Measurements from ENCODE around the gene G6PD. TPM values are rescaled to one million over a fixed set of nuclear protein-coding genes. Genes with fewer than 3 reads are reported as not detected.

G6PD gene
- total RNA-seq, 1 experiment from 2014 or later: 68.7 TPM

DNA sequence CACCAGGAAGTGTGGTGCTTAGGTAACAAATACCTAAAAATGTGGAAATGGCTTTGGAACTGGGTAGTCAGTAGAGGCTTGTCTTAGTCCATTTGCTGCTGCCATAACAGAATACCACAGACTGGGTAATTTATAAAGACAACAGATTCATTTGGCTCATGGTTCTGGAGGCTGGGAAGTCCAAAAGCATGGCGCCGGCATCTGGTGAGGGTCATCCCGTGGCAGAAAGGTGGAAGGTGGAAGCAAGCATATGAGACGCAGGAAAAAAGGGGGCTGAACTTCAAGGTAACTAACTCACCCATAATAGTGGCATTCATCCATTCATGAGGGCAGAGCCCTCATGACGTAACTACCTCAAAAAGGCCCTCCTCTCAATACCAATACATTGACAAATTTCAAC lies 37.2 kb downstream of the G6PD start:
- H3K4me2 ChIP-seq (ENCODE audit: insufficient read depth, insufficient read length, low read length): no peak overlapping the region
- no peaks in the 10 kb centered on the region for H3K79me1 ChIP-seq (ENCODE audit: insufficient read depth, low read depth, low read length, poor library complexity, severe bottlenecking)
- H2AFZ ChIP-seq (ENCODE audit: low read length): no peak overlapping the region
- H3K14ac ChIP-seq (ENCODE audit: insufficient read depth, low read length): no peak overlapping the region
- TF ChIP-seq, protein P1, sequence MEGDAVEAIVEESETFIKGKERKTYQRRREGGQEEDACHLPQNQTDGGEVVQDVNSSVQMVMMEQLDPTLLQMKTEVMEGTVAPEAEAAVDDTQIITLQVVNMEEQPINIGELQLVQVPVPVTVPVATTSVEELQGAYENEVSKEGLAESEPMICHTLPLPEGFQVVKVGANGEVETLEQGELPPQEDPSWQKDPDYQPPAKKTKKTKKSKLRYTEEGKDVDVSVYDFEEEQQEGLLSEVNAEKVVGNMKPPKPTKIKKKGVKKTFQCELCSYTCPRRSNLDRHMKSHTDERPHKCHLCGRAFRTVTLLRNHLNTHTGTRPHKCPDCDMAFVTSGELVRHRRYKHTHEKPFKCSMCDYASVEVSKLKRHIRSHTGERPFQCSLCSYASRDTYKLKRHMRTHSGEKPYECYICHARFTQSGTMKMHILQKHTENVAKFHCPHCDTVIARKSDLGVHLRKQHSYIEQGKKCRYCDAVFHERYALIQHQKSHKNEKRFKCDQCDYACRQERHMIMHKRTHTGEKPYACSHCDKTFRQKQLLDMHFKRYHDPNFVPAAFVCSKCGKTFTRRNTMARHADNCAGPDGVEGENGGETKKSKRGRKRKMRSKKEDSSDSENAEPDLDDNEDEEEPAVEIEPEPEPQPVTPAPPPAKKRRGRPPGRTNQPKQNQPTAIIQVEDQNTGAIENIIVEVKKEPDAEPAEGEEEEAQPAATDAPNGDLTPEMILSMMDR (conservative IDR thresholded peaks at IDR 0.05): no peak
- no peaks in the 10 kb centered on the region for H3K79me2 ChIP-seq (ENCODE audit: insufficient read depth, low read length)
- H4K5ac ChIP-seq (ENCODE audit: insufficient read length, low read depth, low read length): no peak overlapping the region
- no peak overlapping the region for H2BK5ac ChIP-seq (ENCODE audit: insufficient read length, low read length)
- no peak overlapping the region for H4K91ac ChIP-seq (ENCODE audit: insufficient read length, low read depth, low read length)
- no peak overlapping the region for H3K27ac ChIP-seq (ENCODE audit: insufficient read length, low read depth, low read length)
- Mint-ChIP-seq H3K4me3 (no peak overlapping the region), H3K9me3 (peaks cover 62 to 76% of the 10 kb centered on the region in 2 experiments), H3K27me3 (ENCODE audit: low read depth) (peaks cover 3% of the 10 kb centered on the region; the same call in 1 of the 2 replicates), H3K27ac (no peak overlapping the region), H3K4me1 (no peaks in the 10 kb centered on the region), H3K36me3 (ENCODE audit: insufficient read depth in 1 of 3, low read depth in 3 of 3) (peaks cover 32 to 50% (median 40%) of the 10 kb centered on the region in 3 experiments)
- H3K9me3 ChIP-seq (ENCODE audit: control insufficient read depth, low read depth, low read length): peaks cover 18% of the 10 kb centered on the region
- no peak overlapping the region for H3K9ac ChIP-seq (ENCODE audit: extremely low read depth, insufficient read length, low read length)
- no peaks in the 10 kb centered on the region for H4K20me1 ChIP-seq (ENCODE audit: control insufficient read depth, insufficient read depth, insufficient read length)
- no peaks in the 10 kb centered on the region for H3K27me3 ChIP-seq (ENCODE audit: insufficient read depth, low read length)
- H2BK12ac ChIP-seq (ENCODE audit: insufficient read length, low read depth, low read length): no peak overlapping the region
- H3K18ac ChIP-seq (ENCODE audit: insufficient read length, low read depth, low read length): no peak overlapping the region
- DNase-seq: no peak
- no peak overlapping the region for H3K4ac ChIP-seq (ENCODE audit: low read depth, low read length)
- WGBS (ENCODE audit: extremely low coverage, insufficient read length, low lambda C conversion rate): no CpG with 5 or more reads among the region's 5 CpGs
- H2BK120ac ChIP-seq (ENCODE audit: low read depth, low read length, poor library complexity, severe bottlenecking): no peak overlapping the region
- no peak overlapping the region for H3T11ph ChIP-seq (ENCODE audit: low read length)
- no peak overlapping the region for H2AK5ac ChIP-seq (ENCODE audit: insufficient read length, low read length)
- H2BK15ac ChIP-seq (ENCODE audit: low read depth, low read length): no peak overlapping the region
- H2BK20ac ChIP-seq (ENCODE audit: low read depth, low read length, poor library complexity, severe bottlenecking): no peak overlapping the region
- no peak overlapping the region for H3K23ac ChIP-seq (ENCODE audit: insufficient read length, low read depth, low read length)
- no peak overlapping the region for H3K56ac ChIP-seq (ENCODE audit: insufficient read length, low read depth, low read length)
- no peak overlapping the region for H4K8ac ChIP-seq (replicated peaks; ENCODE audit: insufficient read length, low read depth, low read length)
- no peaks in the 10 kb centered on the region for H3K23me2 ChIP-seq (ENCODE audit: insufficient read length, low read depth, low read length, poor library complexity, severe bottlenecking)
- H3K4me1 ChIP-seq (ENCODE audit: insufficient read depth, low read length): no peaks in the 10 kb centered on the region

All from H9 (cell line).